Loucy (cell line): ENCODE measurements around the gene ENTPD2.

Experiments
- H2AFZ ChIP-seq: fragments of 200-600 bp; sonication (generic); 2 replicates; pipeline ENCODE4 v1.6.0; 2016; ENCODE audit warnings: antibody characterized with exemption, mild to moderate bottlenecking, low read length, moderate library complexity
- H3F3A ChIP-seq: fragments of 200-600 bp; 2 replicates; pipeline ENCODE4 v1.6.0; 2016; ENCODE audit warnings: antibody characterized with exemption, low read depth, mild to moderate bottlenecking
- H3K27me3 ChIP-seq: fragments of 200-600 bp; sonication (generic); 2 replicates; pipeline ENCODE4 v1.6.1; 2014; ENCODE audit warnings: low read length, mild to moderate bottlenecking; ENCODE audit not compliant: insufficient read depth, poor library complexity, severe bottlenecking
- H3K36me3 ChIP-seq: fragments of 200-600 bp; sonication (generic); 2 replicates; pipeline ENCODE4 v1.6.1; 2016; ENCODE audit warnings: low read length; ENCODE audit not compliant: insufficient read depth
- H3K4me1 ChIP-seq: fragments of 200-600 bp; sonication (generic); 2 replicates; pipeline ENCODE4 v1.5.1; 2014; ENCODE audit warnings: low read length, mild to moderate bottlenecking; ENCODE audit not compliant: insufficient read depth, poor library complexity, severe bottlenecking
- H3K4me2 ChIP-seq: fragments of 200-600 bp; sonication (generic); 2 replicates; pipeline ENCODE4 v1.6.0; 2014; ENCODE audit warnings: antibody characterized with exemption, low read length, low read depth, mild to moderate bottlenecking; ENCODE audit not compliant: poor library complexity, severe bottlenecking
- H3K4me3 ChIP-seq: fragments of 200-600 bp; sonication (generic); 2 replicates; pipeline ENCODE4 v1.5.1; 2014; ENCODE audit warnings: low read length, mild to moderate bottlenecking, mixed read lengths; ENCODE audit not compliant: poor library complexity, severe bottlenecking
- H3K79me2 ChIP-seq: fragments of 200-600 bp; sonication (generic); 2 replicates; pipeline ENCODE4 v1.6.1; 2014; ENCODE audit warnings: low read length; ENCODE audit not compliant: insufficient read depth
- H3K9ac ChIP-seq: fragments of 200-600 bp; sonication (generic); 2 replicates; pipeline ENCODE4 v1.6.0; 2014; ENCODE audit warnings: mild to moderate bottlenecking, low read depth, low read length, moderate library complexity; ENCODE audit not compliant: poor library complexity, severe bottlenecking
- H3K9me2 ChIP-seq: fragments of 200-600 bp; sonication (generic); replicated peaks from 2 replicates; pipeline ENCODE4 v1.6.1; 2016; ENCODE audit warnings: low read depth, low read length, mixed read lengths
- H3K9me3 ChIP-seq: fragments of 200-600 bp; sonication (generic); 2 replicates; pipeline ENCODE4 v1.6.1; 2014; ENCODE audit warnings: mild to moderate bottlenecking, antibody characterized with exemption, low read length, low read depth; ENCODE audit not compliant: insufficient read depth
- H4K20me1 ChIP-seq: fragments of 200-600 bp; sonication (generic); 2 replicates; pipeline ENCODE4 v1.6.0; 2014; ENCODE audit warnings: antibody characterized with exemption, low read length, mild to moderate bottlenecking; ENCODE audit not compliant: insufficient read depth, poor library complexity, severe bottlenecking
- CTCF ChIP-seq: fragments of 200-600 bp; sonication (generic); conservative IDR thresholded peaks from 2 replicates; pipeline ENCODE4 v1.5.1; 2014; ENCODE audit warnings: mild to moderate bottlenecking, antibody characterized with exemption, low read length
- EZH2phosphoT487 ChIP-seq: fragments of 200-600 bp; IDR thresholded peaks from 2 replicates; pipeline ENCODE4 v1.6.1; 2018; ENCODE audit warnings: antibody characterized with exemption, mild to moderate bottlenecking, moderate library complexity, borderline replicate concordance

ENTPD2 gene

GRCh38 chr9:137019891-137020683 lies 33.8 kb downstream of the ENTPD2 start:
- H3K79me2 ChIP-seq, result no peaks in the 10 kb centered on the region
- no peaks in the 10 kb centered on the region for H3F3A ChIP-seq
- H3K4me1 ChIP-seq, result no peaks in the 10 kb centered on the region
- peaks cover 4% of the 10 kb centered on the region for H4K20me1 ChIP-seq
- no peaks in the 10 kb centered on the region for H3K9me3 ChIP-seq
- H3K9ac ChIP-seq, result no peak overlapping the region
- H3K9me2 ChIP-seq, result no peaks in the 10 kb centered on the region
- H3K36me3 ChIP-seq, result no peaks in the 10 kb centered on the region; the same call in 1 of the 2 replicates
- TF ChIP-seq CTCF, result no peak
- TF ChIP-seq EZH2phosphoT487, result no peak
- H3K4me2 ChIP-seq, result no peak overlapping the region
- H3K4me3 ChIP-seq, result no peak overlapping the region
- no peaks in the 10 kb centered on the region for H3K27me3 ChIP-seq
- no peak overlapping the region for H2AFZ ChIP-seq

GRCh38 chr9:137018761-137019559 lies 34.9 kb downstream of the ENTPD2 start:
- H3K9me2 ChIP-seq, result no peaks in the 10 kb centered on the region
- no peaks in the 10 kb centered on the region for H3K27me3 ChIP-seq
- H3K4me1 ChIP-seq, result no peaks in the 10 kb centered on the region
- no peaks in the 10 kb centered on the region for H3K9me3 ChIP-seq
- H4K20me1 ChIP-seq, result peaks cover 4% of the 10 kb centered on the region
- H2AFZ ChIP-seq, result no peak overlapping the region
- no peak overlapping the region for H3K9ac ChIP-seq
- no peak overlapping the region for H3K4me2 ChIP-seq
- no peak overlapping the region for H3K4me3 ChIP-seq
- H3K36me3 ChIP-seq, result no peaks in the 10 kb centered on the region; the same call in 1 of the 2 replicates
- TF ChIP-seq EZH2phosphoT487, result no peak
- no peak for TF ChIP-seq CTCF
- H3K79me2 ChIP-seq, result no peaks in the 10 kb centered on the region
- no peaks in the 10 kb centered on the region for H3F3A ChIP-seq

- no peak overlapping the region for H3K9ac ChIP-seq
- no peaks in the 10 kb centered on the region; the same call in 1 of the 2 replicates for H3K36me3 ChIP-seq
- no peaks in the 10 kb centered on the region for H3K27me3 ChIP-seq
- H4K20me1 ChIP-seq, result peaks cover 4% of the 10 kb centered on the region
- H3K79me2 ChIP-seq, result no peaks in the 10 kb centered on the region
- no peak overlapping the region for H2AFZ ChIP-seq
- TF ChIP-seq CTCF (no peak), EZH2phosphoT487 (no peak)
- H3K9me3 ChIP-seq, result no peaks in the 10 kb centered on the region
- H3F3A ChIP-seq, result no peaks in the 10 kb centered on the region
- no peaks in the 10 kb centered on the region for H3K4me1 ChIP-seq
- no peaks in the 10 kb centered on the region for H3K9me2 ChIP-seq
- no peak overlapping the region for H3K4me3 ChIP-seq
- no peak overlapping the region for H3K4me2 ChIP-seq
Observed at GRCh38 chr9:137017791-137018497, 35.9 kb downstream of the ENTPD2 start.
